Neural progenitor cell (in vitro differentiated cells): Measurements from ENCODE around the gene SLC27A4. TPM values are rescaled to one million over a fixed set of nuclear protein-coding genes. Genes with fewer than 3 reads are reported as not detected.

Experiments
- DNase-seq: peaks from one replicate; pipeline ENCODE4 v3.0.0-alpha.2; 2016; ENCODE audit warnings: low spot score
- H2AFZ ChIP-seq: fragments of 200-600 bp; sonication (generic); replicated peaks from 2 replicates; pipeline ENCODE4 v1.6.1; 2016; ENCODE audit warnings: antibody characterized with exemption
- H3F3A ChIP-seq: fragments of 200-600 bp; sonication (generic); 2 replicates; pipeline ENCODE4 v1.6.1; 2016; ENCODE audit warnings: antibody characterized with exemption, low read depth
- H3K27ac ChIP-seq: fragments of 200-600 bp; sonication (generic); 2 replicates; pipeline ENCODE4 v1.5.1; 2016; ENCODE audit warnings: mild to moderate bottlenecking
- H3K27me3 ChIP-seq: fragments of 200-600 bp; sonication (generic); 2 replicates; pipeline ENCODE4 v1.6.1; 2016; ENCODE audit warnings: mild to moderate bottlenecking, moderate library complexity
- H3K36me3 ChIP-seq: fragments of 200-600 bp; sonication (generic); 2 replicates; pipeline ENCODE4 v1.5.1; 2016
- H3K4me1 ChIP-seq: fragments of 200-600 bp; sonication (generic); 2 replicates; pipeline ENCODE4 v1.6.1; 2016; ENCODE audit warnings: mixed run types
- H3K4me2 ChIP-seq: fragments of 200-600 bp; sonication (generic); 2 replicates; pipeline ENCODE4 v1.6.1; 2016
- H3K4me3 ChIP-seq: fragments of 200-600 bp; sonication (generic); 2 replicates; pipeline ENCODE4 v1.5.1; 2016
- H3K79me2 ChIP-seq: fragments of 200-600 bp; sonication (generic); 2 replicates; pipeline ENCODE4 v1.6.1; 2016; ENCODE audit warnings: low read depth
- H3K9ac ChIP-seq: fragments of 200-600 bp; sonication (generic); 2 replicates; pipeline ENCODE4 v1.6.1; 2016
- H3K9me3 ChIP-seq: fragments of 200-600 bp; sonication (generic); 2 replicates; pipeline ENCODE4 v1.5.1; 2016; ENCODE audit warnings: low read depth
- H4K20me1 ChIP-seq: fragments of 200-600 bp; sonication (generic); 2 replicates; pipeline ENCODE4 v1.6.1; 2016; ENCODE audit warnings: low read depth
- H3K27ac Mint-ChIP-seq: 3 replicates; pipeline ENCODE4 v1.8.0; 2021; ENCODE audit warnings: mixed read lengths
- H3K27me3 Mint-ChIP-seq: 2 replicates; pipeline ENCODE4 v1.8.0; 2022; ENCODE audit warnings: low read depth, mild to moderate bottlenecking, inconsistent platforms, moderate library complexity, mixed read lengths; ENCODE audit not compliant: insufficient read depth
- H3K36me3 Mint-ChIP-seq: 3 replicates; pipeline ENCODE4 v1.8.0; 2021; ENCODE audit warnings: mixed read lengths
- H3K4me1 Mint-ChIP-seq: 3 replicates; pipeline ENCODE4 v1.8.0; 2021; ENCODE audit warnings: mixed read lengths
- H3K4me3 Mint-ChIP-seq: 3 replicates; pipeline ENCODE4 v1.8.0; 2021; ENCODE audit warnings: mild to moderate bottlenecking, moderate library complexity, mixed read lengths
- H3K9me3 Mint-ChIP-seq: 3 replicates; pipeline ENCODE4 v1.8.0; 2020; ENCODE audit warnings: mixed read lengths
- EZH2 ChIP-seq: fragments of 200-600 bp; sonication (generic); IDR thresholded peaks from 2 replicates; pipeline ENCODE4 v1.6.1; 2017; ENCODE audit warnings: antibody characterized with exemption, mild to moderate bottlenecking, moderate library complexity
- EZH2phosphoT487 ChIP-seq: fragments of 200-600 bp; sonication (generic); IDR thresholded peaks from 2 replicates; pipeline ENCODE4 v1.6.1; 2017; ENCODE audit warnings: antibody characterized with exemption
- total RNA-seq: library from RNA; depleted of rRNA; stranded (reverse); fragments of >200 nt; gene quantifications from 2 replicates; pipeline ENCODE4 v1.2.3, GENCODE V29; 2015; ENCODE audit warnings: low replicate concordance
- TF ChIP-seq, protein P1 (sequence below): fragments of 200-600 bp; sonication (generic); IDR thresholded peaks from 2 replicates; pipeline ENCODE4 v1.5.1; 2017; ENCODE audit warnings: antibody characterized with exemption, mild to moderate bottlenecking

The SLC27A4 gene
- total RNA-seq, 1 donor from 2014 or later, result 4.4 TPM

GRCh38 chr9:128321343-128321742 lies 19.0 kb upstream of the SLC27A4 start:
- Histone ChIP-seq H3F3A (no peaks in the 10 kb centered on the region), H2AFZ (no peak overlapping the region), H3K36me3 (no peaks in the 10 kb centered on the region), H3K4me2 (peak overlapping the region; percentile 97), H3K4me3 (peak overlapping the region; percentile 94), H3K9ac (peak overlapping the region; percentile 52), H3K9me3 (no peaks in the 10 kb centered on the region), H3K27ac (no peak overlapping the region), H3K27me3 (no peaks in the 10 kb centered on the region), H4K20me1 (no peaks in the 10 kb centered on the region), H3K79me2 (peaks cover 38% of the 10 kb centered on the region), H3K4me1 (peaks cover 11% of the 10 kb centered on the region)
- peaks cover 4% of the 10 kb centered on the region for H3K27me3 Mint-ChIP-seq
- H3K4me1 Mint-ChIP-seq, result peaks cover 13% of the 10 kb centered on the region
- H3K27ac Mint-ChIP-seq, result no peak overlapping the region
- H3K4me3 Mint-ChIP-seq, result peak overlapping the region; percentile 99
- DNase-seq, result no peak
- TF ChIP-seq EZH2phosphoT487, result no peak
- TF ChIP-seq, protein P1, sequence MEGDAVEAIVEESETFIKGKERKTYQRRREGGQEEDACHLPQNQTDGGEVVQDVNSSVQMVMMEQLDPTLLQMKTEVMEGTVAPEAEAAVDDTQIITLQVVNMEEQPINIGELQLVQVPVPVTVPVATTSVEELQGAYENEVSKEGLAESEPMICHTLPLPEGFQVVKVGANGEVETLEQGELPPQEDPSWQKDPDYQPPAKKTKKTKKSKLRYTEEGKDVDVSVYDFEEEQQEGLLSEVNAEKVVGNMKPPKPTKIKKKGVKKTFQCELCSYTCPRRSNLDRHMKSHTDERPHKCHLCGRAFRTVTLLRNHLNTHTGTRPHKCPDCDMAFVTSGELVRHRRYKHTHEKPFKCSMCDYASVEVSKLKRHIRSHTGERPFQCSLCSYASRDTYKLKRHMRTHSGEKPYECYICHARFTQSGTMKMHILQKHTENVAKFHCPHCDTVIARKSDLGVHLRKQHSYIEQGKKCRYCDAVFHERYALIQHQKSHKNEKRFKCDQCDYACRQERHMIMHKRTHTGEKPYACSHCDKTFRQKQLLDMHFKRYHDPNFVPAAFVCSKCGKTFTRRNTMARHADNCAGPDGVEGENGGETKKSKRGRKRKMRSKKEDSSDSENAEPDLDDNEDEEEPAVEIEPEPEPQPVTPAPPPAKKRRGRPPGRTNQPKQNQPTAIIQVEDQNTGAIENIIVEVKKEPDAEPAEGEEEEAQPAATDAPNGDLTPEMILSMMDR, result no peak
- no peak for TF ChIP-seq EZH2
- no peaks in the 10 kb centered on the region for H3K9me3 Mint-ChIP-seq
- H3K36me3 Mint-ChIP-seq, result peaks cover 5% of the 10 kb centered on the region

DNA sequence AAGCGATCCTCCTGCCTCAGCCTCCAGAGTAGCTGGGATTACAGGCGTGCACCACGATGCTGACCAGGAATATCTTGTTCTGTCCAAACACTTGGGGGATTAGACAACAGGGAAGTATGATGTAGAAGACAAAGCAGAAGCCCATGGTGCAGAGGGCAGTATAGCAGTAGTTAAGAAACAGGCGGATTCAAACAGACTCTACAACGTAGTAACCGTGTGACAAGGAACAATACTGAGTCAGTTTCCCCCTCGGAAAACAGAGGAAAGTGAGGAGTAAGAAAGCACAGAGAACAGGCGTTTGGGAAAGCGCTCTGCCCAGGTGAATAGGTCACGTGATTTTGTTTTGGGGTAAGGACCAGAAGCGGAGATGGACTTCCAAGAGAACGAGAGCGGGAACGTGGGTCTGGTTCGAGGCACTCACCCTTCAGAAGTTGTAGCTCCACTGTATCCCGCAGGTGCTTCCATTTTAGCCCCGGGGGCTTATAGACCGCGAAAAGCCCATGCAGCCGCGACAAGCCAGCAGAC lies 18.4 kb upstream of the SLC27A4 start:
- Histone ChIP-seq H3K79me2 (peaks cover 38% of the 10 kb centered on the region), H3K27me3 (no peaks in the 10 kb centered on the region), H3K9me3 (no peaks in the 10 kb centered on the region), H3K27ac (no peak overlapping the region), H3K4me1 (peaks cover 11% of the 10 kb centered on the region), H3K9ac (peak overlapping the region; percentile 52), H3F3A (no peaks in the 10 kb centered on the region), H3K4me2 (peak overlapping the region; percentile 97), H3K4me3 (peak overlapping the region; percentile 94), H3K36me3 (no peaks in the 10 kb centered on the region), H4K20me1 (no peaks in the 10 kb centered on the region), H2AFZ (peak overlapping the region; percentile 99)
- H3K27me3 Mint-ChIP-seq, result peaks cover 4% of the 10 kb centered on the region
- H3K9me3 Mint-ChIP-seq, result no peaks in the 10 kb centered on the region
- DNase-seq, result no peak
- H3K27ac Mint-ChIP-seq, result peak overlapping the region; percentile 14
- H3K4me1 Mint-ChIP-seq, result peaks cover 13% of the 10 kb centered on the region
- peak overlapping the region; percentile 99 for H3K4me3 Mint-ChIP-seq
- H3K36me3 Mint-ChIP-seq, result peaks cover 2% of the 10 kb centered on the region
- TF ChIP-seq EZH2phosphoT487 (no peak), EZH2 (no peak)
- TF ChIP-seq, protein P1, result no peak

DNA sequence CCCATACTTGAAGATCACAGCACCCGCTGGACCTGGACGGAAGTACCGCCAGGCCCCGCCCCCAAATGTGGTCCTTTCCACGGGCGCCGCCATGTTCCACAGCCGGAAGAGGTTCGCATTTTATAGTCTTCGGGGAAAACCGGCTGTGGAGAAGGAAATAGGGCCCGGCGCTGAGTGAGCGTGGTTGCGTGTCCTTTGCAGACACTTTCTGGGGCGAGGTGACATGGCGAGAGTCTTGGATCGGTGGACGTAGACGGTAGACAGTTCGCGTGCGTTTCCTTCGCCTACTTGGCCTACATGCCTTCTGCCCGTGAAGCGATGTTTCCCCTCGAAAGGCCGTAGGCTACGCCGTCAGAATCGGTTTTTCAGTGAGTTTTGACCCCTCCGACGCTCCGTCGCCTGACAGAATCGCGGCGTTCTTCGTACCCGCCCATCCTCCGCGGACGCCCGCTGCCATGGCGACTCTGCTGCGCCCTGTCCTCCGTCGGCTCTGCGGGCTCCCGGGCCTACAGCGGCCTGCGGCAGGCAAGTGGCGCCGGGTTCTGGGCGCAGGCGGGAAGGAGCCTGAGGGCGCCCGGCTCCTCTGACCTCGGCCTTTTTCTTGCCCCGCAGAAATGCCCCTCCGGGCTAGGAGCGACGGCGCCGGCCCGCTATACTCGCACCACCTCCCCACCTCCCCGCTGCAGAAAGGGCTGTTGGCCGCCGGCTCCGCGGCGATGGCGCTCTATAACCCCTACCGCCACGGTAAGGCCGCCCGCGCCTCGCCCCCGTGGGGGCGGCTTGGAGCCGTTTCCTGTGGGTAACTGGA lies 17.7 kb upstream of the SLC27A4 start, which contains the start of the genes COQ4 and TRUB2:
Gene COQ4 (plus strand): TSS at position 436 of the 808 bp plus-strand sequence. CDS start 20 bp downstream, at position 456.
Gene TRUB2 (minus strand): TSS at position 44 of the 808 bp plus-strand sequence. CDS start 39 bp downstream, at position 5.
- Mint-ChIP-seq H3K9me3 (no peaks in the 10 kb centered on the region), H3K4me3 (peak within 1 kb of the TSS; percentile 99), H3K4me1 (peaks cover 13% of the 10 kb centered on the region), H3K27me3 (peaks cover 2% of the 10 kb centered on the region), H3K36me3 (peaks cover 2% of the 10 kb centered on the region), H3K27ac (peak within 1 kb of the TSS; percentile 98)
- H3K4me1 ChIP-seq, result peaks cover 11% of the 10 kb centered on the region
- peak; percentile 96 for DNase-seq
- TF ChIP-seq EZH2, result no peak
- TF ChIP-seq, protein P1, result no peak
- TF ChIP-seq EZH2phosphoT487, result no peak
- H3K27me3 ChIP-seq, result no peaks in the 10 kb centered on the region
- H3K79me2 ChIP-seq, result peaks cover 38% of the 10 kb centered on the region
- H3K4me3 ChIP-seq, result peak within 1 kb of the TSS; percentile 94
- peak within 1 kb of the TSS; percentile 68 for H3K9ac ChIP-seq
- H3F3A ChIP-seq, result no peaks in the 10 kb centered on the region
- peak within 1 kb of the TSS; percentile 17 for H3K27ac ChIP-seq
- H3K9me3 ChIP-seq, result no peaks in the 10 kb centered on the region
- H4K20me1 ChIP-seq, result no peaks in the 10 kb centered on the region
- H3K36me3 ChIP-seq, result no peaks in the 10 kb centered on the region
- peak within 1 kb of the TSS; percentile 97 for H3K4me2 ChIP-seq
- H2AFZ ChIP-seq, result peak within 1 kb of the TSS; percentile 99
